Right forelimb (tissue), 1 donor: ENCODE measurements around the gene ZNF525.
"Not testable (repeated sequence)": the region's sequence is repeated elsewhere in the genome, so short reads cannot be mapped to it uniquely, and the experiment has no call there.

ENCODE experiments used
- DNase-seq: peaks from one replicate; pipeline ENCODE4 v3.0.0-alpha.2; 2018

The ZNF525 gene

DNA sequence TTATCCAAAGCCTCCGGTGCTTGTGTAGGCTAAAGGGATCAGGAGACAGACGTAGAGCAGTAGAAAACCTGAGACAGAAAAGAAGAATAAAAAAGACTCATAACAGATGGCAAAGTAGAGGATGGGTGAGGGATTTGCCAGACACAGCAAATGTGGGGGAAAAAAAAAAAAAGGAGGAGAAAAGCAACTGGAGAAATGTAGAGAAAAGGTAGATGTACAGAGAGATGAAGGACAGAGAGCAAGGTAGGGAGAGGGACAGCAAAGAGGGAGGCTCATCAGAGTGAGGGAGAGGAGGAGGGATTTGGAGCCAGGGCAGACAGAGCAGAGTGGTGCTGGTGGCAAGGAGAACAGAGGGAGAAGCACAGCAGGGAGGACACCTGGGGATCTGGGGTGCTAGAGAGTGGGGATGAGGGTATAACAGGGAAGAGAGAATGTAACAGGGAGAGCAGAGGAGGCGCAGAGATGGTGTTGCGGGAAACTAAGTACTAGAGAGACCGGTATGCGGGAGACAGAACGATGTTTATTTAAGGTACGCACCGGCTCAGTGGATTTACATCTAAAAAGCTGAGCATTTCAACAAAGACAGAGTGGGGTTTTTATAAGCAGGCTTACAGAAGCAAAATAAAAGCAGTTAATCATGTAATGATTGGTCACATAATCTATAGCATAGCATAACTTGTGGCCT, 30.5 kb downstream of the ZNF525 start:
- DNase-seq, result not testable (repeated sequence)

DNA sequence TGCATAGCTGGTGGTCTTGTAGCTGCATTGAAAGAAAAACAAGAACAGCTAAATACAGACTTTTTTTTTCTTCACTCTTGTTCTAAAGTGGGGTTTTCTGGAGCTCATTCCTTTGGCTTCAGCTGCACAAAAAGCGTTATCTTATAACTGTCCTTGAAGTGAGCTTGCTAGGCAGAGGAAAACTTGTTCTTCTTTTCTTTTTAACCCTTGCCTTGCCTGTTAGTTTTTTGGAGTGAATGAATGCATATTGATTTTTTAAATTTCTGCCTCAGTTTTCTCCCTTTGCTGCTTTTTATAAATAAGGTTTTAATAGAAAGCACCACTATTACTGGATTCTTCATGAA, 31.0 kb downstream of the ZNF525 start:
- DNase-seq, result no peak

DNA sequence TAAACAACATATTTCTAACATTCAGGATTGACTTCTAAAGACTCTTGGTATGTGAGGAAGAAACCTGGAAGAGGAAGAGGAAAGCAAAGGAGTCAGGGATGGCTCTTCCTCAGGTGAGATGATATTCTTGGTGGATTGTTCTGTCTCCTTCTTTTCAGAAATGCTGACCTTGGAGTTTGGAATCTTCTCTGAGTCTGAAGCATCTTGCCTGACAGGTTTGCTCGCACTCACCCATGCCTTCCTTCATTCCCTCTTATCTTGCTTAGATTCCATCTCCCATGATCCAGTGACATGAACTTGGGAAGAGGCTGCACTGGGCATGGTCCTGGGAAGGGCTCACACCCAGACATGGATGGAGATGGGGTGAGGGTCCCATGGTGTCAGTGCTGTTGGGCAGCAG, 32.4 kb downstream of the ZNF525 start:
- not testable (repeated sequence) for DNase-seq

DNA sequence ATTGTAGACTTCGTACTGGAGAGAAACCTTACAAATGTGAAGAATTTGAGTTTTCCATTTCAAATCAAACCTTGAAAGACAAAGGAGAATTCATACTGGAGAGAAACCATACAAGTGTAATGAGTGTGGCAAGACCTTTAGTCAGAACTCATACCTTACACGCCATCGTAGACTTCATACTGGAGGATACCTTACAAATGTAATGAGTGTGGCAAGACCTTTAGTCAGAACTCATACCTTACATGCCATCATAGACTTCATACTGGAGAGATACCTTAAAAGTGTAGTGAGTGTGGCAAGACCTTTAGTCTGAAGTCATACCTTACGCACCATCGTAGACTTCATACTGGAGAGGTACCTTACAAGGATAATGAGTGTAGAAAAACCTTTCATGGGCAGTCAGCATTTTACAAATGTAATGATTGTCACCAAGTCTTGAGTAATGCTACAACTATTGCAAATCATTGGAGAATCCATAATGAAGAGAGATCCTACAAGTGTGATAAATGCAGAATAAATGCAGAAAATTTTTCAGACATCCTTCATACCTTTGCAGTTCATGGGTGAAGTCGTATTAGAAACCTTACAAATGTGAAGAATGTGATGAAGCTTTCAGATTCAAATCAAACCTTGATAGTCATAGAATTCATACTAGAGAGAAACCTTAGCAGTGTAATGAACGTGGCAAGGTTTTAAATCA, 44.1 kb downstream of the ZNF525 start:
- DNase-seq, result no peak

DNA sequence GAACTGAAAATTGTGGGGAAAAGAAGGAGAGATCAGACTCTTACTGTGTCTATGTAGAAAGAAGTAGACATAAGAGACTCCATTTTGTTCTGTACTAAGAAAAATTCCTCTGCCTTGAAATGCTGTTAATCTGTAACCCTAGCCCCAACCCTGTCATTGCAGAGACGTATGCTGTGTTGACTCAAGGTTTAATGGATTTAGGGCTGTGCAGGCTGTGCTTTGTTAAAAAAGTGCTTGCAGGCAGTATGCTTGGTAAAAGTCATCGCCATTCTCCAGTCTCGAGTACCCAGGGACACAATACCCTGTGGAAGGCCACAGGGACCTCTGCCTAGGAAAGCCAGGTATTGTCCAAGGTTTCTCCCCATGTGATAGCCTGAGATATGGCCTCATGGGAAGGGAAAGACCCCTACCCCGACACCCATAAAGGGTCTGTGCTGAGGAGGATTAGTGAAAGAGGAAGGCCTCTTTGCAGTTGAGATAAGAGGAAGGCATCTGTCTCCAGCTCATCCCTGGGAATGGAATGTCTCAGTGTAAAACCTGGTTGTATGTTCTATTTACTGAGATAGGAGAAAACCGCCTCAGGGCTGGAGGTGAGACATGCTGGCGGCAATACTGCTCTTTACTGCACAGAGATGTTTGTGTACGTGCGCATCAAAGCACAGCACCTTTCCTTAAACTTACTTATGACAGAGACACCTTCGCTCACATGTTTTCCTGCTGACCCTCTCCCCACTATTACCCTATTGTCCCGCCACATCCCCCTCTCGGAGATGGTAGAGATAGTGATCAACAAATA, 55.2 kb downstream of the ZNF525 start:
- DNase-seq, result not testable (repeated sequence)

DNA sequence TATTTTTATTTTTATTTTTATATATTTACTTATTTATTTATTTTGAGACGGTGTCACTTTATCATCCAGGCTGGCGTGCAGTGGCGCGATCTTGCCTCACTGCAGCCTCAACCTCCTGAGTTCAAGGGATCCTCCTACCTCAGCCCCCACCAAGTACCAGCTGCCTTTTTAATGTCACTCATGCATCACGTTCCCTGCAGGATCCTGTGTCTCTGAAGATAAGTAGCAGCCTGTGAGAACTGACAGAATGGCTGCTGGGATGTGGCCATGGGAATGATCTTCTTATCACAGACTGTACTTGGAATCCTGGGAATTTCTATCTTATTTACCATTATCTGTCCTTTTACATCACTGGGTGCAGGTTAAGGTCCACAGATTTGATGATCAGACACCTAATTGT, 57.0 kb downstream of the ZNF525 start:
- no peak for DNase-seq

DNA sequence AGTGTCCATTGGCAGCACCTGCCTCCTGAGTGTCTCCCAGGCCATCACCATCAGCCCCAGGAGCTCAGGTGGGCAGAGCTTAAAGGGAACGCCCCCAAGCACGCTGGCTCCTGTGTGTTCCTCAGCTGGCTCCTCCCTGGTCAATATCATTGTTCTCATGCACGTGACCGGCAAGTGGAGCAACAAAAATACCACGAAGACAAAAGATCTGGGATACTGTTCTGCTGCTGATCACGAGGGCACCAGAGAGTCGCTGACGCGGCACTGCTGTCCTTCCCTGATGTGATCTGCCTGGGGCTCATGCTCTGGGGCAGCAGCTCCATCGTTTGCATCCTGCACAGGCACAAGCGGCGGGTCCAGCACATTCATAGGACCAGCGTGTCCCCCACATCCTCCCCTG, 57.6 kb downstream of the ZNF525 start:
- DNase-seq, result not testable (repeated sequence)

DNA sequence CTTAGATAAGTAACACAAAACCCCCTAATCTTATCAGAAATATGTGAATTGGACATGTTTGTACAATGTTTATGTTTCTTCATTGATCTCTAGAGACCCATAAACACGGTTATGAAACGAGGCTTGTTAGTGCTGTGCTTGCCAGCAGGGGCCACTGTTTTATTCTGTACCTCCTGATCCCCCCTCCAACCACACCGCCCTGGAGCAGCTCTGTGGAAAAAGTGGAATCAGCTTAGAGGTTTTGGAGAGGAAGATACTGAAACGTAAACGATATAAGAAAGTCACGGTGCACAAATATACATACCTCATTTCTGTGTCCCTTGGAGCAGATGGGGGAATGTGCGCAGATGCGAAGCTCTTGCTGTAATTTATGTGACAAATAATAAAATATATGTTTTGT, 58.2 kb downstream of the ZNF525 start:
- not testable (repeated sequence) for DNase-seq

DNA sequence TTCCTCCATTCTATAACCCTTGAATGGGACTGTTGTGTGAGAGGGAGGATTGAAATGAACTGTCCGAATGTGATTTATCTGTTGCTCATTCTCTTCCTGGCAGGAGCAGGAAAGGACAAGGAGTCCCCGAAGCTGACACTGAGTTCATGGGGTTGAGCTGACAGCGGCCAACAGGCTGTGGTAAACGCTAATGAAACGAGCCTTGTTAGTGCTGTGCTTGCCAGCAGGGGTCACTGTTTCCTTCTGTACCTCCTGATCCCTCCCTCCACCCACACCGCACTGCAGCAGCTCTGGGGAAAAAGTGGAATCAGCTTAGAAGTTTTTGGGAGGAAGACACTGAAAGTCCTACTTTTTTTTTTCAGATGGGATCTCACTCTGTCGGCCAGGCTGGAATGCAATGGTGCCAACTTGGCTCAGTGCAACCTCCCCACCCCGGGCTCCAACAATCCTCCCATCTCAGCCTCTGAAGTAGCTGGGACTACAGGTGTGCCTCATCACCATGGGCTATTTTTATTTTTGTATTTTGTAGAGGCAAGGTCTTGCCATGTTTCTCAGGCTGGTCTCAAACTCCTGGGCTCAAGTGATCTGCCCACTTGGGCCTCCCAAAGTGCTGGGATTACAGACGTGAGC, 59.6 kb downstream of the ZNF525 start:
- peak; percentile 67 for DNase-seq

DNA sequence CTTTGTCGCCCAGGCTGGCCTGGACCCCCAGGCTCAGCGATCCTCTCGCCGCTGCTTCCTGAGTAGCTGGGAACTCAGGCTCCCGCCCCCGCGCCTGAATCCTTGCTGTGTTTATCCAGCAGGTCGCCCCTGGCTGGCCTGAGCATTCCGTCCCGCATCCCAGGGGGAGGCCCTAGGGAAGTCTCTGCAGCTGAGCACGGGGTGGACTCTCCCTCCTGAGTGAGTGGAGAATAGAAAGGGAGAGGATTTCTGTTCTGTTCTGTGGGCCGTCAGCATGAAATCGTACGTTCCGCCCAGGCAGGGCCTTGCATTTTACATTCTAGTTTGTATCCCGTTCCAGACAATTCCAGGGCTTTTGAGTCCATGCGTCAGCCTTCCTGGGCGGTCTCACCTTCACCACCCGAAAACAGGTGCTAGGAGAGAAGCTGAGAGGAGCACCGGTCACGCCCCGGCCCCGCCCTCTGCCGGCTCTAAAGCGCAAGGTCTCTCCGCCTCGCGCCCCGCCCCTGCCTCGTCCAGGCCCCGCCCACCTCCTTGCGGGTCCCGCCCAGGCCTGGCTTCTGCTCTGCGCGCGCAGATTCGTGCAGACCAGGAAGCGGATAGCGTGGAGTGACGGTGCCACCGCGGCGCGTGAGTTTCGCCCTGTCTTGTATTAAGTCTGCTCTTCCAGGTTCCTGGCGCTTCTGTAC, 66.0 kb downstream of the ZNF525 start, which contains the start of gene ZNF761:
ZNF761 (plus strand) TSS at position 586 of the 689 bp plus-strand sequence. CDS start 15,285 bp downstream, outside the sequence.
- peak; percentile 96 for DNase-seq

DNA sequence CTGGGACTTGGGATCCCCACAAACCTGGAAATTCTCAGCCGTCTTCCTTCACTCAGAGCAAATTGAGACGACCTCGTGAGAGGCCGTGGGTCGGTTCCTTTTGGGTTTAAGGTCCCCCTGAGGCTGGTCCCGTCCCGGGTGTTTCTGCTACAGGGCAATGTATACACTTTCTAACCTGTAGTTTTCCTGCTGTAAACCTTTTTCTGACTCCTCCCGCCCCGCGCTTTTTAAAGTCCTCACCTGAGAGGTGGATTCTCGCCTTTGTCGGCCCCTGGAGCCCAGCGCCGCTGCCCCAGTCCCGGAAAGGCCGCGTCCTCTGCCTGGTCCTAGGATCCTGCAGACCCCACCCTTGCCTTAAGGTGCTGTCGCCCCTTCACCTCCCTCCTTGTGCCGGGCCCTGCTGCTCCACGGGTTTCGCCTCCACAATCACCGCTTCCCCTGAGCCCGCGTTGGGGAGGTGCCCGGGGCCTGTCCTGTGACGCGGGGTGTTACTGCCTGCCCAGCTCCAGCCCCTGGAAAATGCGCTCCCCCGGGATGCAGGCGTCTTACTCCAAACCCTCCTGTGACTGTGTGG, 66.7 kb downstream of the ZNF525 start:
- DNase-seq, result peak; percentile 50
